Subcutaneous adipose tissue (tissue), 4 donors: ENCODE results near the gene DMRT1. TPM values are rescaled to one million over a fixed set of nuclear protein-coding genes. Genes with fewer than 3 reads are reported as not detected.

ENCODE experiments used
- CTCF ChIP-seq: fragments of 450-650 bp; IDR thresholded peaks from one replicate; pipeline ENCODE4 v1.5.1; 2016; ENCODE audit warnings: low read depth, mild to moderate bottlenecking, control low read depth, antibody characterized with exemption, moderate library complexity
- total RNA-seq, 4 donors: library from RNA; depleted of rRNA; stranded (reverse); fragments of >200 nt; gene quantifications; one replicate each; pipeline ENCODE4 v1.1.0, GENCODE V29; 2016

The DMRT1 gene
- total RNA-seq, 4 donors from 2014 or later = not detected

GRCh38 chr9:860706-861105 lies 19.2 kb downstream of the DMRT1 start:
- no peak for TF ChIP-seq CTCF

- TF ChIP-seq CTCF = no peak
Measured at GRCh38 chr9:875119-875962, 33.8 kb downstream of the DMRT1 start.

- TF ChIP-seq CTCF = no peak
Measured at GRCh38 chr9:876425-876824, 34.9 kb downstream of the DMRT1 start.

GRCh38 chr9:878239-878638 lies 36.7 kb downstream of the DMRT1 start:
- no peak for TF ChIP-seq CTCF

- no peak for TF ChIP-seq CTCF
Measured at GRCh38 chr9:880725-881124, 39.2 kb downstream of the DMRT1 start.

- TF ChIP-seq CTCF = no peak
Measured at GRCh38 chr9:882416-882924, 41.0 kb downstream of the DMRT1 start.

GRCh38 chr9:883011-883410 lies 41.5 kb downstream of the DMRT1 start:
- TF ChIP-seq CTCF = no peak
